ENCODE measurements around the gene PADI4.

PADI4 gene, protein sequence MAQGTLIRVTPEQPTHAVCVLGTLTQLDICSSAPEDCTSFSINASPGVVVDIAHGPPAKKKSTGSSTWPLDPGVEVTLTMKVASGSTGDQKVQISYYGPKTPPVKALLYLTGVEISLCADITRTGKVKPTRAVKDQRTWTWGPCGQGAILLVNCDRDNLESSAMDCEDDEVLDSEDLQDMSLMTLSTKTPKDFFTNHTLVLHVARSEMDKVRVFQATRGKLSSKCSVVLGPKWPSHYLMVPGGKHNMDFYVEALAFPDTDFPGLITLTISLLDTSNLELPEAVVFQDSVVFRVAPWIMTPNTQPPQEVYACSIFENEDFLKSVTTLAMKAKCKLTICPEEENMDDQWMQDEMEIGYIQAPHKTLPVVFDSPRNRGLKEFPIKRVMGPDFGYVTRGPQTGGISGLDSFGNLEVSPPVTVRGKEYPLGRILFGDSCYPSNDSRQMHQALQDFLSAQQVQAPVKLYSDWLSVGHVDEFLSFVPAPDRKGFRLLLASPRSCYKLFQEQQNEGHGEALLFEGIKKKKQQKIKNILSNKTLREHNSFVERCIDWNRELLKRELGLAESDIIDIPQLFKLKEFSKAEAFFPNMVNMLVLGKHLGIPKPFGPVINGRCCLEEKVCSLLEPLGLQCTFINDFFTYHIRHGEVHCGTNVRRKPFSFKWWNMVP

GRCh38 chr1:17307946-17308345, at the start of gene PADI4:
Gene PADI4 (plus strand): TSS chr1:17308197. CDS start chr1:17308223, 26 bp downstream.
- peak; percentile 15 for DNase-seq

DNA sequence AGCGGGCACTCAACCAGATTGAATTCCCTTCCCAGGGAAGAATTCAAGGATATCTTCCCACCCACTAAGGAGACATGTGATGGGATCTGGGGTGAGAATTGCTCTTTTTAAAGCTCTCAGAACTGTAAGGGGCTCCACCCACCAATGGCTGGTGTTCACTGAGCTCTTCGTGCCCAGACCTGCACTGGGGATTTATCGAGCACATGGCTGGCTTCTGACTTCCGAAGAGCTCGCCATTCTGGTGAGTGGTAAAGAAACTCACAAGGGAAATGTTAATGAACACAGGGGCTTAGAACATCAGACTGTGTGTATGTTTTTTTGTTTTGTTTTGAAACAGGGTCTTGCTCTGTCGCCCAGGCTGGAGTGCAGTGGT, 49.3 kb upstream of the PADI4 start:
- DNase-seq: no peak

- DNase-seq: no peak
Measured at GRCh38 chr1:17259233-17259873, 48.6 kb upstream of the PADI4 start.

GRCh38 chr1:17260264-17260663, 47.7 kb upstream of the PADI4 start:
- DNase-seq: no peak

DNA sequence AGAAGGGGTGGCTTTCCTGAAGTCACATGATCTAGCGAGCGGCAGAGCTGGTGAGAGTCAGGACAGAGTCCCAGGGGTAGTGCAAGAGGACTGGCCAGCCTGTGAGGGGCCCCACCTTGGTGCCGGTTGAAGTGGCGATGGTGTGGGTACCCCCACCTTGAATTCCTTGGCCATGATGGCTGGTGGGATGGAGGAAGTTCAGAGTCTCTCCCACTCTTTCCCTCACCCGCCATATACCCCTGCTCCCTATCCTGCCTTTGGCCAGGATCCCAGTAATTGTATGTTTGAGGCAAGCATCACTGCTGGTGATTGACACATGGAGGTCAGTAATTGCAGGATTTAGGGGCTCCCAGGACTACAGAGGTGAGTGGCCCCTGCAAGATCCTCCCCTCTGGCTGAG, 47.3 kb upstream of the PADI4 start:
- DNase-seq: no peak

DNA sequence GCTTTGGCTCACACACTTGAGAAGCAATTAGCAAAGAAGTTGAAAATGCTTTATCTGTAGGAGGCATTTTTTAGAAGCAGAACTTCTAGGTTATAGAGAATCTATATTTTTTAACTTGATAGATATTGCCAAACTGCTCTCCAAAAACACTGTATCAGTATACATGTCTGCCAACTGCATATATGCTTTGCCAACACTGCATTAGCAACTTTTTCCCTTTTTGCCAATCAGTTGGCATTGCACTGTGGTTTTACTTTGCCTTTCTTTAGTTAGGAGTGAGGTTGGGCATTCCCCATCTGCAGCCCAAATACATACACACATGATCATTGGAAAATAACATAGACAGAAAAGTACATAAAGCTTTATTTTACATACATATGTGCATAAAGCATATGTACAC, 44.1 kb upstream of the PADI4 start:
- no peak for DNase-seq

DNA sequence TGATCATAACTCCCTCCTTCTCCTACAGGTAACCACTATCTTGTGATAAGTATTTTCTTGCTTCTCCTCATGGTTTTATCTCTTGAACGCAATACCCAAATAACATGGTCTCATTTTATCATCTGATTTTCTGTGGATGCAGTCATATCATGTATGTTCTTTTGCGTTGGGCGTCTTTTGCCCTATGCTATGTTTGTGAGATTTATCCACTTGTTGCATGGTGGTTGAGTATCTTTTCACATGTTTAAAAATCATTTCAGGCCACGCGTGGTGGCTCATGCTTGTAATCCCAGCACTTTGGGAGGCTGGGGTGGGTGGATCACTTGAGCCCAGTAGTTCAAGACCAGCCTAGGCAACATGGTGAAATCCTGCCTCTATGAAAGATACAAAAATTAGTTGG, 43.5 kb upstream of the PADI4 start:
- DNase-seq: no peak

DNA sequence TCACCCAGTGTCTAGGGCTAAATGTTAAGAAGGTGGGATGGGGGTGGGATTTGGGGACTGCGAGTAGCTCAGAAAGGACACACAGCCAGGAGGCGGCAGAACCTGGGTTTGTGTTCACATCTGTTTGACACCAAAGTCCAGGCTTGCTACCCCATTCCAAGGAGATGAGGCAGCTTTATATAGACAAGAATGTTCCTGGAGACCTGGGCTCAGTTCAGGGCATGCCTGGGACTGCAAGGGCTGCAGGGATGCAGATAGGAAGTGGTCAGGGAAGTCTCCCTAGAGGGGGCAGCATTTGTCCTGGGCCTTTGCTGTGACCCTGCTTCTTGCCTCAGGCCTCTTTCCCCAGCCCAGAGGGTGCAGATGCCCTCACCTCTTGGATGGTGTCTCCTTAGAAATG, 42.8 kb upstream of the PADI4 start:
- DNase-seq: no peak

- no peak for DNase-seq
Measured at GRCh38 chr1:17265950-17266349, 42.0 kb upstream of the PADI4 start.

DNA sequence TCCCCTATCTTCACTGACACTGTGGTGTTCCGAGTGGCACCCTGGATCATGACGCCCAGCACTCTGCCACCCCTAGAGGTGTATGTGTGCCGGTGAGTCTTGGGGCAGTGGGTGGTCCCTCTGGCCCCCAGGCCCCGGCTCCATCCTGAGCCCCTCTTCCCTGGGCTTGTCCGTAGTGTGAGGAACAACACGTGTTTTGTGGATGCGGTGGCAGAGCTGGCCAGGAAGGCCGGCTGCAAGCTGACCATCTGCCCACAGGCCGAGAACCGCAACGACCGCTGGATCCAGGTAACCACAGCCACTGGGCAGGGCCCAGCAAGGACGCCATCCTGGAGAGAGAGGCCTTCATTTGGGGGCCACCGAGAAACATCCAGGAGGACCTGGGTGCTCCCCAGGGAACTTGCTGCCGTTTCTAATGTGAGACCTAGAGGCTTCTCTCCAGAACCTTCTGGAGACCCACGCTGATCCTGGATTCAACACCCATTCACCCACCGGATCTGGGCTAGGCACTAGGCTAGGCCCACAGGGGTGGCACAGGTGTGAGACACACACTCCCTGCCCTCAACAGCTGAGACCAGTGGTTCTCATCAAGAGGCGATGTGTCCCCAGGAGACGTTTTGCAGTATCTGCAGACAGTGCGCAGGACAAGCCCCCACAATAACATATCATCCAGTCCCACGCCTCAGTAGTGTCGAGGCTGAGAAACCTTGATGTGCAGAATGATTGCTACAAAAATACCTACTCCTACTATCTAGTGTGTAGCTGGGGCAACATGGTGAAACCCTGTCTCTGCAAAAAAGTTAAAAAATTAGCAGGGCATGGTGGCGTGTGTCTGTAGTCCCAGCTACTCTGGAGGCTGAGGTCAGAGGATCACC, 36.9 kb upstream of the PADI4 start:
- no peak for DNase-seq

DNA sequence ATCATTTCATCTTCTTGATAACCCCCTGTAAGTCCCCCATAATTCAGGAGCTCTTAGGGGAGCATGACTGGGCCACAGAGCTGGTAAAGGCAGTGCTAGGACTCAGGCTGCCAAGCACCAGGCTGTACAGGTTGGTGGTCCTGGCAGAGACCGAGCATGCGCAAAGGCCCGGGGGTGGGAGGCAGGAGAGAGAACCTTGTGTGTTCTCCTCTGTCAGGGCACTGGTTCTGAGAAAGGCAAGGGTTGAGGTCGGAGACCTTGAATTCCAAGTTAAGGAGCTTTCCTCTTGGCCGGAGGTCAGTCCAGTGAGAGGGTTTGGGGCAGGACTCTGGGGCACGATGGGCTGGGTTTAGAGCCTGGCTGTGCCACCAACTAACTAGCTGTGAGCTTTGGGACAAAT, 35.9 kb upstream of the PADI4 start:
- DNase-seq: no peak

GRCh38 chr1:17272646-17273045, 35.4 kb upstream of the PADI4 start:
- no peak for DNase-seq

GRCh38 chr1:17273096-17273495, 34.9 kb upstream of the PADI4 start:
- no peak for DNase-seq

GRCh38 chr1:17274186-17275170, 33.5 kb upstream of the PADI4 start:
- peak; percentile 40 for DNase-seq

GRCh38 chr1:17276568-17276967, 31.4 kb upstream of the PADI4 start:
- DNase-seq: peak; percentile 53

DNA sequence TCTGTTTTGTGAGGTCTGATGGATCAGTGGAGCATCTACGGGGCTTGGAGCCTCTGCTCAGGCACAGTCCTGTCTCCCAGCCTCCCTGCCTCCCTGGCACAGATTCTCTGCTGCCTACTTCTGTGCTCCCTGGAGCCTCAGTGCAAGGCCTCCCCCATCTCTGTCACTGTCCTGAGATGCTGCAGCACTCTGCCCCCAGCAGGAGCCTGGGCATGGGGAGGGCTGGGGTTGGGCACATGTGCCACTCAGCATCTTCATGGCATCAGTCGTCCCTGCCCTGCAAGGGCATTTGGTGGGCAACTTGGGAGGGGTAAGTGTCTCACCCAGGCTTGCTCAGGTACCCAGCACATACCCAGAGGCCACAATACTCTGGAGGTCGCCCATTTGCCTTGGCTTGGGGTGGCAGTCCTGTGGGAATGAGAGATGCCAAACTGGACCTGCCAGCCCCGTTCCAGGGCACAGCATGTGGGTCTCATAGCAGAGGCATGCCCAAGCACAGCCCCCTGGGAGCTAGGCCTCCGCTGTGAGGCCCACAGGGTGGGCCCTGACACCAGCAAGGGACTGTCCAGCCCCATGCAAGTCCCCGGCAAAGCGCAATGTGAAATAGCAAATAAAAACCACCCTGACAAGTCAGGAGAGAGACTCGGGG, 30.4 kb upstream of the PADI4 start:
- DNase-seq: no peak

DNA sequence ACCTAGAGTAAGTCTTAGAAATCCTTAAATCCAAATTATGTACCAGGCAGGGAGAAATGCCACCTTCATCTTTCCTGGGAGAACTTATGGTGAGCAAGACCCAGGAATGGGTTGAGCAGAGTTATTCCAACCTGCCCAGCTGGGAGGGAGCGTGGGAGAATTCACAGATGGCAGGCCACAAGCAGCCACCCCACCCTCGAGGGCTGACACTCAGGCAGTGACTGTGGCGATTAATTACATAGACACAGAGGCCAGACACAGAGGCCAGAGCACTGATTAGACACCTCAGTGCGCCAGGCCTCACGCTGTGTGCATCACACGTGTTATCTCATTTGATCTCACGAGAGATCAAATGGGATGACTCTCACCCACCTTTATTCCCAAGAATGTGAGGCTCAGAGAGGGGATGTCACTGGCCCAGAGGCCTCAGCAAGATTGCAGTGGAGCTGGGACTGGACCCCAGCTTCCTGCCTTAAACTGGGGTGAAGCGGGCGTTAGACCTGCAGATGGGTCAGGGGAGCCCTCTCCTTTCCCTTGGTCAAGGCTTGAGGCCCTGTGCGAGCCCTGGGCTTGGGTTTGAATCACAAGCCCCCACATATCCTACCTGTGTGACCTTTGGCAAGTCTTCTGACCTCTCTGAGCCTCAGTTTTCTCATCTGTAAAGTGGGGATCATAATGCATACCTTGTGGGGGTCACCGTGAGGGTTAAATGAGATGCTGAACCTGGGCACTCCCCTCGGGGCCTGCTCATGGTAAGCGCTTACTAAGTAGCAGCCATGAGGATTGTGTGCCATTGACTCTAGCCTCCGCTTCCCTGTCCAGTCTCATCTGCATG, 28.8 kb upstream of the PADI4 start:
- no peak for DNase-seq

DNA sequence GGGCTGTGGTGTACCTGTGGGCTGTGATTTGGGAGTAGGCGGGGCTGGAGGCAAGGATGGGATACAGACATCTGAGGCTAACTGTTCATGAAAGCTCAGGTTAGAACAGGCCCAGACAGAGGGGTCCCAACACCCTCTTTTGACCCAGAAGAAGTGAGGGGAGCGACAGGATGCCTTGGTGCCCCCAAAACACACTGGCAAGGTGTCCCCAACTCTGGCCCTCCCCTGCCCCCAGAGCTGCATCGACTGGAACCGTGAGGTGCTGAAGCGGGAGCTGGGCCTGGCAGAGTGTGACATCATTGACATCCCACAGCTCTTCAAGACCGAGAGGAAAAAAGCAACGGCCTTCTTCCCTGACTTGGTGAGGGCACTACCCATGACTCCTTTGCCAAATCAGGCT, 27.6 kb upstream of the PADI4 start:
- DNase-seq: no peak

DNA sequence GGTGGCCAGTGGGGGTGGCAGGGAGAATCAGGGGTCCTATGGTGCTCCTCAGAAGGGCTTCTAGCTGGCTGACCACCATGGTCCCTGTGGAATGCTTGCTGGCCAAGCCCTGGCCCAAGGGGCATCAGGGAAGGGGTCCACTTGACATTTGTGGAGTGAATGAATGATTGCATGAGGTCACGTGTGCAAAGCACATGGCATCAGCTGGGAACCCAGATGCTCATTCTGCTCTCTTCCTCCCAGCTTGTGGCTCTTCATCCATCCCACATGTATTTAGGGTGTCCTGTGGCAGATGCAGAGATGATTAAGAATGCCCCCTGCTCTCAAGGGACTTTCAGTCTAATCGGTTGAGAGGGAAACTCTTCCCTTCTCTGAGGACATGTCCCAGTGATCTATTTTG, 27.1 kb upstream of the PADI4 start:
- no peak for DNase-seq

DNA sequence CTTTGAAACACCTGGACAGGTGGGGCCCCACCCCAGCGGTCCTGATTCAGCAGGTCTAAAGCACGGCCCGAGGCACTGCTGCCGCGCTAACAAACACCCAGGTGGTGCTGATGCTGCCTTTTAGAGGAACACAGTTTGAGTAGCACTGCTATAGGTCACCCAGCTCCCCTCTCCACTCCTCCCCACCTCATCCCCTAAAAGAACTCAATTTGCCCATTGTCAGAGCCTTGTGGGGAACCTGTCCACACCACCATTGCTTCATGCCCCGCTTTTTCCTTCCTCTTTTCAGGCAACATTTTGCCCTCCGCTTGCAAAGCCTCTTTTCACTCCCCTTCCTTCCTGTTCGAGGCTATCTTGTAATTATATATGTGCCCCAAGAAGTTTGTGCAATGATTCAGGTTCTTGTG, 26.2 kb upstream of the PADI4 start:
- peak; percentile 97 for DNase-seq

Measured in MV-4-11 (cell line).